ENCODE data around the gene SND1. TPM values are rescaled to one million over a fixed set of nuclear protein-coding genes. Genes with fewer than 3 reads are reported as not detected.

The SND1 gene
- total and polyA plus RNA-seq, 2 donors from 2014 or later: 83.0 to 154 TPM

GRCh38 chr7:127730658-127731276 lies 78.8 kb downstream of the SND1 start:
- Histone ChIP-seq H3K9ac (ENCODE audit: low read length in 3 of 3) (no peak overlapping the region), H3K9me3 (ENCODE audit: control insufficient read depth in 2 of 3, insufficient read depth in 1 of 3, low read length in 3 of 3) (no peaks in the 10 kb centered on the region), H3K4me3 (ENCODE audit: low read length in 3 of 3) (no peak overlapping the region), H3K36me3 (ENCODE audit: control insufficient read depth in 2 of 3, insufficient read depth in 3 of 3, low read length in 3 of 3) (peaks cover 0 to 3% (median 0%) of the 10 kb centered on the region in 3 donors), H3K27ac (ENCODE audit: low read depth in 2 of 2, low read length in 2 of 2) (no peak overlapping the region), H3K27me3 (ENCODE audit: control insufficient read depth, insufficient read depth, low read length) (no peaks in the 10 kb centered on the region), H3K4me1 (ENCODE audit: control insufficient read depth in 2 of 3, insufficient read depth in 2 of 3, low read depth in 1 of 3, low read length in 3 of 3) (no peaks in the 10 kb centered on the region)
- TF ChIP-seq, protein P1, sequence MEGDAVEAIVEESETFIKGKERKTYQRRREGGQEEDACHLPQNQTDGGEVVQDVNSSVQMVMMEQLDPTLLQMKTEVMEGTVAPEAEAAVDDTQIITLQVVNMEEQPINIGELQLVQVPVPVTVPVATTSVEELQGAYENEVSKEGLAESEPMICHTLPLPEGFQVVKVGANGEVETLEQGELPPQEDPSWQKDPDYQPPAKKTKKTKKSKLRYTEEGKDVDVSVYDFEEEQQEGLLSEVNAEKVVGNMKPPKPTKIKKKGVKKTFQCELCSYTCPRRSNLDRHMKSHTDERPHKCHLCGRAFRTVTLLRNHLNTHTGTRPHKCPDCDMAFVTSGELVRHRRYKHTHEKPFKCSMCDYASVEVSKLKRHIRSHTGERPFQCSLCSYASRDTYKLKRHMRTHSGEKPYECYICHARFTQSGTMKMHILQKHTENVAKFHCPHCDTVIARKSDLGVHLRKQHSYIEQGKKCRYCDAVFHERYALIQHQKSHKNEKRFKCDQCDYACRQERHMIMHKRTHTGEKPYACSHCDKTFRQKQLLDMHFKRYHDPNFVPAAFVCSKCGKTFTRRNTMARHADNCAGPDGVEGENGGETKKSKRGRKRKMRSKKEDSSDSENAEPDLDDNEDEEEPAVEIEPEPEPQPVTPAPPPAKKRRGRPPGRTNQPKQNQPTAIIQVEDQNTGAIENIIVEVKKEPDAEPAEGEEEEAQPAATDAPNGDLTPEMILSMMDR (IDR thresholded peaks at IDR 0.05; ENCODE audit: borderline replicate concordance, extremely low read depth, insufficient read depth): no peak
- FAIRE-seq (no peak), DNase-seq (no peak)
- intact Hi-C loops (cut with DNase I): no loop called here

DNA sequence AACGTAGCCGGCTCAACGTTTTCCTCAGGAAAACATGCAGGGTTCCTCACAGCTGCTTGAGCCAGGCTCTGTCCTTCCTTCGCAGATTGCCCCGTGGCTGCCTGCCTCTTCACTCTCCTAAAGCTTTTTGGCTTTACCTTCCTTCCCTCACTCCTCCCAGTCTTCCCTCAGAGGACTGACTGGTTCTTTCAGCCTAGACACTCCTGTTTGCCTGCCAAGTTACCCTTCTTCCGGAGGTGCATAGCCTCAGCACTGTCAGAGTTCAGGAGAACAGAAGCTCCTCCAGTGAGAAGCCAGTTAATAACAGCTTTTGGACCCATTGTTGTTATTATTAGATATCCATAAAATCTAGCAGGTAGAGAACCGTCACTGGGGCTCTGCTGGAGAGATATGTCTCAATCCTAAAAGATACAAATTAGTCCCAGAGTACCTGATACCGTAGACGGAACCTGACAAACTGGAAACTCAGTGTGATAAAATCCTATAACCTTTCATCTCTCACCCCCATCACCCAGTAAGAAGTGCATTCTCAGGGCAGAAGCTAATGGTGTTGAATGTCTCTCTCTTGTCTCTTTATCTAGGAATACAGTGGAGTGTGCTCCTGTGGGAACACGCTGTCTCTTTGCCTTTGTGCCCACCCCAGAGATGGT lies 79.6 kb downstream of the SND1 start:
- TF ChIP-seq, protein P1 (IDR thresholded peaks at IDR 0.05; ENCODE audit: borderline replicate concordance, extremely low read depth, insufficient read depth): no peak
- FAIRE-seq: no peak
- intact Hi-C loops (cut with DNase I): no loop called here
- H3K4me1 ChIP-seq (ENCODE audit: control insufficient read depth in 2 of 3, insufficient read depth in 2 of 3, low read depth in 1 of 3, low read length in 3 of 3): no peaks in the 10 kb centered on the region
- no peak for DNase-seq
- no peak overlapping the region for H3K9ac ChIP-seq (ENCODE audit: low read length in 3 of 3)
- no peaks in the 10 kb centered on the region for H3K27me3 ChIP-seq (ENCODE audit: control insufficient read depth, insufficient read depth, low read length)
- H3K36me3 ChIP-seq (ENCODE audit: control insufficient read depth in 2 of 3, insufficient read depth in 3 of 3, low read length in 3 of 3): peaks cover 0 to 3% (median 0%) of the 10 kb centered on the region in 3 donors
- H3K9me3 ChIP-seq (ENCODE audit: control insufficient read depth in 2 of 3, insufficient read depth in 1 of 3, low read length in 3 of 3): no peaks in the 10 kb centered on the region
- no peak overlapping the region for H3K27ac ChIP-seq (ENCODE audit: low read depth in 2 of 2, low read length in 2 of 2)
- H3K4me3 ChIP-seq (ENCODE audit: low read length in 3 of 3): no peak overlapping the region

DNA sequence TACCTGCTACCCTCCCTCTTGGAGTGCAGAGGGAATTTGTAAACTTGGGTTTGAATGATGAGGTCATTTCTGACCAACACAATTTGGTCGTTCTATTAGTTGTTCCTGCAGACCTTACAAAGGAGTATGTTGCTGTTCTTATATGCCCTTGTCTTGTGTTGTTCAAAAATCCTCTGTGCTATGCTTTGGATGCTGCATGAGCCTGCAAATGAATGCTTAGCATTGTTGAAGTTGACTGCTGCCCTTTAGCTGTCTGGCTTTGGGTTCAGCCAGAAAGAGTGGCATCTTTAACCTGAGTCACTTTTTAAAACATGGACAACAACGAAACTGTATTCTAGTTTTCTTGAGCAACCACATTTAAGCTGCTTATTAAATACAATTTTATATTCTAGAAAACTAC lies 80.3 kb downstream of the SND1 start:
- H3K4me3 ChIP-seq (ENCODE audit: low read length in 3 of 3): no peak overlapping the region
- DNase-seq (no peak), FAIRE-seq (no peak)
- H3K4me1 ChIP-seq (ENCODE audit: control insufficient read depth in 2 of 3, insufficient read depth in 2 of 3, low read depth in 1 of 3, low read length in 3 of 3): no peaks in the 10 kb centered on the region
- H3K27me3 ChIP-seq (ENCODE audit: control insufficient read depth, insufficient read depth, low read length): no peaks in the 10 kb centered on the region
- intact Hi-C loops (cut with DNase I): no loop called here
- no peak overlapping the region for H3K9ac ChIP-seq (ENCODE audit: low read length in 3 of 3)
- H3K27ac ChIP-seq (ENCODE audit: low read depth in 2 of 2, low read length in 2 of 2): no peak overlapping the region
- peaks cover 0 to 3% (median 0%) of the 10 kb centered on the region in 3 donors for H3K36me3 ChIP-seq (ENCODE audit: control insufficient read depth in 2 of 3, insufficient read depth in 3 of 3, low read length in 3 of 3)
- no peaks in the 10 kb centered on the region for H3K9me3 ChIP-seq (ENCODE audit: control insufficient read depth in 2 of 3, insufficient read depth in 1 of 3, low read length in 3 of 3)
- TF ChIP-seq, protein P1 (IDR thresholded peaks at IDR 0.05; ENCODE audit: borderline replicate concordance, extremely low read depth, insufficient read depth): no peak

All from kidney (tissue), 14 donors.